HuH-7.5 (cell line): Measurements from ENCODE around the gene GRIK4.

Experiments used
- DNase-seq: peaks from one replicate; pipeline ENCODE4 v3.0.0; 2011; ENCODE audit warnings: low spot score

Gene GRIK4

DNA sequence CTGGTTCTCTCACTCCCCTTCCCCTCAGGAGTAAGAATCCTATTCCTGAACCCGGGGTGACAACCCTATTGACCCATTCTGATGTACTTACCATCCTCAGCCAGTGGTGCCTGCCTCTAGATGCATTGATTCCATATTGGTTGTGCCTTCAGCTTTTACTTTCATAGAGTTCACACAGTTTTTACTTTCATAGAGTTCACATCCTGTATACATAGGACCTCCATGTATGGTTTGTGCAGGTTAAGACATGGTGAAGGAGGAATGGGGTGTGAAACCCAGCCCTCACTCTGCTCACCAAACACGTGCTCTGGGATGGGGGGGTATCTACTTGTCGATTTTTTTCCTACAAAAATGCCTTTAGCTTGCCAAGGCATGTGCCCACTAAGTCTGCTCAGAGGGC lies 406.7 kb downstream of the GRIK4 start:
- no peak for DNase-seq

DNA sequence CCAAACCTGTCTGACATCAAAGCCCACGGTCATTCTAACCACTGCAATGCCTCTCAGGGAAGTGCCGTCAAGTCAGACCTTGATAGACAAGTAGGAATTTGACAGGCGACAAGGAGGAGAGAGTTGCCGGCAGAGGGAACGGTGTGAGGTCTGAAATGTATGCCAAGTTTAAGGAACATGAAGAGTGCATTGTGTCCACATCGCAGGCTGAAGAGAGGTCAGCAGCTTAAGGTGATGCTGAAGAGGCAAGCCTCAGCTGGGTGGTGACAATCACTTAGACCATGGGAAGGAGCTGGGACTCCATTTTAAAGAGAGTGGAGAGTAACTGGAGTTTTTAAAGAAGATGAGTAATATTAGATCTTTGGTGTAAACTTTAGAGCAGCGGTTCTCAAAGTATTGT lies 407.5 kb downstream of the GRIK4 start:
- DNase-seq: no peak

DNA sequence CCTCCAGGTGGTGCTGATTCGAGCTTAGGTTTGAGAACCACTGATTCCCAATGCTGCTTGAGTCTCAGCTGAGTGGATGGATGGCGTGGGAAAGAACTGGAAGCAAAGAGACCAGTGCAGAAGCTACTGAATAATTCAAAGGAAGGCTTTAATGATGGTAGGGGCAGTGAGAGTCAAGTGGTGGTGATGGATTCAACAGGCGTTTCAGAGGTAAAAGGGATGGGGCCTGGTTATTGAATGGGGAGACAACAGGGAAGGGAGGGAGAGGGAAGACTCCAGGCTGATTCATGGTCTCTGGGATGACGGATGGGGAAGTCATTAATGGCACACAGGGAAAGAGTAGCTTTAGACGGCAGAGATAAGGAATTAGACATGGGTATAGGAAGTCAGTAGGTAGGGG lies 408.0 kb downstream of the GRIK4 start:
- DNase-seq: no peak

DNA sequence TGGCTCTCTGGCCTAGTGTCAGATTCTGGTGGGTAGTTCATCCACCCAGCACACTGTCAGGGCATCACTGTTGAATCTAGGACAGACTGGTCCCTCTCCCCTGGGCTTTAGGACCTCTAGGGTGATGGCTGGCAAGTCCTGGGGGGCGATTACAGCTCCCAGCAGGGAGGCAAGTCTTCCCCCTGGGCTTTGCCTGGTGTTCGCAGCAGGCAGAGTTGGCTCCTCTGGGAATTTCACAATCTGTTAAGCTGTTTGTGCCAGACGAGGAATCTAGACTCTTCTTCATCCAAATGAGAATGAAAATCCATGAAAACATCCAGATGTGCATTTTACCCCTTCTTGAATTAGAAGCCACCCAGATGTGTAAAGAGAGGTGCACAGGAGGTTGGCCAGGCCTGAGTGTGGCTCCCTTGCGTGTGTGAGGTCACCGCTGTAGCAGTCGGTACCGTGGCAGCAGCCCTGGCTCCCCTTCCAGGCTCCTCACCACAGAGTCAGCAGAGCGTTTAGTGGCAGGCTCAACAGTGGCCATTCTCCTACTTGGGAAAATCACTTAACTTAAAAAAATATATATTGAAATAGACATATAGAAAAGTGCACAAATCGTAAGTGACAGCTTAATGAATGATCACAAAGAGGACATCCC lies 412.4 kb downstream of the GRIK4 start:
- no peak for DNase-seq

DNA sequence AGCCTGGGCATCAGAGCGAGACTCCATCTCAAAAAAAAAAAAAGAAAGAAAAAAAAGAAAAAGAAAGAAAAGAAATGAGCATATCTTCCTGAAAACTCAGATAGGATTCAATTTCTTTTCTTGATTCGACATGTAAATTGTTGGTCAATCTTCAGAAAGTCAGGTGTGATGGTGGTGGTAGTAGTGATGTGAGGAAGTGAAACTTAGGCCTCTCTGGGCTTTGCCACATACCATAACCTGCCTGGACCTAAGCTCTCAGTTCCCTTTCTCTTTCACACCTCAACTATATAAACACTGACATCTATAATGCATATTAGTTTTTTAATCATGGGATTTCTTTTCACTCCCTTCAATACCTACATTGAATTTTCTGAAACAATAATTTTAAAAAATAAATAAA lies 414.4 kb downstream of the GRIK4 start:
- no peak for DNase-seq

DNA sequence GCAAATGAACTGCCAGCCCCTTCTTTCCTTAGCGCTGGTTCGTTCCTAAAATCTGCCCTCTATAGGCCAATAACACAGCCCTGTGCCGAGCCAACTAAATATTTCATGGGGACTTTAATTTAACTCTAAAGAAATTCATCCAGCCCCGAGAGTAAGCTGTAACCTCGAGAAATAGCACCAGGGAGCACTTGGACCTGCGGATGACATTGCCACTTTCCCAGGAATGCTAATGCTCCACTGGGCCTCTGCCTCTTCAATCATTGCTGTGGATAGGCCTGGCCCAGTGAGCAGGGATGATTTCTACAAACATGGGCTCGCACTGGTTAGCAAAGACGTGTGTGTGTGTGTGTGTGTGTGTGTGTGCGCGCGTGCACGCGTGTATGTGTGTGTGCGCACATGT lies 417.1 kb downstream of the GRIK4 start:
- no peak for DNase-seq

DNA sequence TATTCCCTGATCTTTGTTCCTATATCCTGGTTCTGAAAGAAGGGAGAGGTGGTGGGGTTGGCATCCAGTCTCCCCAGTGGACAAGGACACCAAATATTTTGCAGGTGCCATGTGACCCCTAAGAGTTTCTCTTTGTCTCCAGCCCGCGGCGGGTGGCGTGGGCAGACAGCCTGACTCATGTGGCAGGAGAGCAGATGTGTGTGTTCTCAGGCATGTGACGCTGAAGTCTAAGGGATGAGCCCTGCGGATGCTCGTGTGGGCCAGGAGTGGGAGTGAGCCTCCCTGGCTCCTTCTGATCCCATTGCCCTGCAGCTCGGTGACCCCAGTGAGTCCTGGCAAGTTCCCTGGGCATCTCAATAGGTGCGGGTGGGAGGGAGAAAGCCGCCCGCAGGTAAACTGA lies 417.5 kb downstream of the GRIK4 start:
- DNase-seq: no peak

DNA sequence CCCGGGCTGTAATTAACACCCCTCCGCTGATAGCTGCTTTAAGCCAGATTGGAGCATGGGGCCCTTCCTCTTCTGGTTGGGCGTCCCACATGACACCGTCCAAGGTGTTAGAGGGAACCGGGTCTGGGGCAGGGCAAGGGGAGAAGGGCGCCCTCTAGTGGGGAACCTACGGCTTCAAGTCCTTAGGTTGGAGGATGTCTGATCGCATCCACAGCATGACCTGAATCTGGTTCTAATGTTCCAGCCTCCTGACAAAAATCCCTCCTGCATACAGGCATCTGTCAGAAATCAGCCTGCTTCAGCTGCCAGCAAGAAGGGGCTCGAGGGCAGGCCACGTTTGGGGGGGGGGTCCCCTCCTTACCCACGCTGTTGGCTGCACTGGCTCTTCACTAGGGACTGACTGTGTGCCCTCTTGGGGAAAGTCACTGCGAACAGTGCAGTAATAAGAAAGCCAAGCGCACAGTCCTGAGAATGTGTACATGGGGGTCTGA lies 418.2 kb downstream of the GRIK4 start:
- DNase-seq: peak; percentile 42

DNA sequence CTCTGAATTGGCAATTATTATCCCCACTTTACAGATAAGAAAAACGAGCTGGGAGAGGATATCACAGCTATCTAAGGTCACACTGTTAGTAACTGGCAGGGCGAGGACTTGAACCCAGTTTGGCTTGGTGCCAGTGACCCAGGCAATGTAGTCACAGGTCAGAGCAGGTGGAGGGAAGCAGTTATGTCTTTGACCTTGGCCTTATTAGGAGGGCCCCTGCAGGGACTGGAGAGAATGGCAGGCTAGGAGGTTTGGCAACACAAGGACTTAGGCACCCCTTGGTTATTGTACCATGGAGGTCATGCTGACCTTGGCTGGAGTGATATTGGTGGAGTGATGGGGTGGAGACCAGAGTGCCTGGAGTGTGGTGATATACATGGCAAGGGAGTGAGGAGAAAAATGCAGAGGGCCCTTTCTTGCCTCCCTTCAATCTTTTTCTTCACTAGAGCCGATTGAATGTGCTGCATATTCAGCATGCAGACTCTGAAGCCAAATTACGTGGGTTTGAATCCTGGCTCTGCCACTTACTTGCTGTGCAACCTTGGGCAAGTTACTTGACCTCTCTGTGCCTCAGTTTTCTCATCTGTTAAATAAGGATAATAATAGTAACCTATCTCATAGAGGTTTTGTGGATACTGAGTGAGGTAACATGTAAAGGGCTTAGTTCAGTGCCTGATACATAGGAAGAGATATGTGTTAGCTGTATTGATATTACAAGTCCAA lies 419.7 kb downstream of the GRIK4 start:
- no peak for DNase-seq

DNA sequence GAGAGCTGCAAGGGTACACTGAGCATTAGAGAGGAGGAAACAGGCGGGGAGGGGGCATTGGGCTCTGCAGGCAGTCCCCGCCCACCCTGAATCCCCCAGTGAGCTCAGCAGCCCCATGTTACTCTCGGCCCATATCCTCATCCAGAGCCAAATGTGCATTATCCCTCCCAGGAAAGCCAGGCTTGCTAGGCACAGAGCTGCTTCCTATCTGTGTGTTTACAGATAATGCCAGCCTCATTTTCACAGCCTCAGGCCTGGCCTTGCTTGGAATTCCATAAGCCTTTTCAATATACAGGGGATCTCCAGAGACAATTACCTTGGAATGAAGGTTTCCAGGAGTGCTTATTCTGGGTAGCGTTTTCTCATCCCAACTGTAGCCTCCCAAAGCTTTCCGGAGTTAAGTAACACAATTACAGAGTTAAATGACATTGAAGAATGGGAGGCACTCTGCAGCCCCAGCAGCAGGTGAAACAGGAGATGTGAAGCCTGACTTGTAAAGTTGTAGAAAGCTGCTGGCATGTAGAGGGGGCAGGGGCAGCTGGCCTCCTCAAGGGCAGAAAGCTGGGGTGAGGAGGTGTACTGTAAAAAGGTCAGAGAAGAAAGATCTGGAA lies 420.9 kb downstream of the GRIK4 start:
- DNase-seq: no peak

DNA sequence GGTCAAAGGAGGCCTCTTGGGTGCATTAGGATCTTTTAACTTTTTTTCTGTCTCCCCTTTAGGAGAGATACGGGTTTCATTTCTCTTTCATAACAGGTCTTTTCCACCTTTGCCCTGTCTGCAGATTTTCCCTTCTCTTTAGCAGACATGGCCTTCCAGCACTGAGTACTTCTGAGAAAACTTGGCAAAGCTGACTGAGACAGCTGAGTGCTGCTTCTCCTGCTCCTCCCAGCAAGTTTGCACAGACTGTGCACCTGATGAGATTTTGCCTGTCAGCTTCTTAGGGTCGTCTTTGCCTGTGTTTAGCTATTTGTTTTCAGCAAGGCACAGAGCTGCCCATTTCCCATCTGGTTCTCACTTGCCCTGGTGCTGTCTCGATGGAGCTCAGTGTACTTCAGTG lies 424.8 kb downstream of the GRIK4 start:
- DNase-seq: no peak

DNA sequence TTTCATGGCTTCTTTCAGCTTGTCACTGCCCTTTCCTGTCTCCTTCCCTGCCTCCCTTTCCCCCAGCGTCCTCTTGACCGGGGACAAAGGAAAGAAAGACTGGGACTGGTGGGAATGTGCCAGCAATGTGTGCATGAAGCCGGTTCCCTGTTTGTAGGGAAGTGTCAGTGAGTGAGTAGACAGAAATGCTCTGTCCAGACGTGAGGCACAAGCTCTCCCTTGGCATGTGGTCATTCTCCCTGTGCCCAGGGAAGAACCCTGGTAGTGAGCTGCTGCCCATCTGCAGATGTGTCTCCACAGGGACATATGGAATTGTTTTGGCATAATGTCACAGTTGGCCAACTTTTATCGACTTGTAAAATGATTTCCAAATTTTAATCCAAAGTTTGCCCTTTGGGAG lies 426.0 kb downstream of the GRIK4 start:
- no peak for DNase-seq

DNA sequence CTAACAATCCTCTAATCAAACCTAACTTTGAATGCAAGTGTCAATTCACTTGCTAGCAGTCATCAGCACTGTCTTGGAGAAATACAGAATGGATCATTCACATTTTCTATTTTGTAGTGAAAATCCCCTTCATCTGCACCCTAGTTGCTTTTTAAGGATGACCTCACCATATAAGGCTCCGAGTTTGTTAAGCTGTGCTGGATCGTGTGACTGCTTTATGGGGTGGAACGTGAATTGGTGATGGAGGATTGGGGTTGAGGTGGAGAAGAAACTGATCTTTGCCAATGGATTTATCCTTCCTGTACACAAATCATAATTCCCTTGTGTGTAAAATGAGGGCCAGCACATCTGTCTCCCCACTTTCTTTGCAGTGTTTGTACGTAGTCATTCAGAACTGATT lies 426.7 kb downstream of the GRIK4 start:
- DNase-seq: no peak

DNA sequence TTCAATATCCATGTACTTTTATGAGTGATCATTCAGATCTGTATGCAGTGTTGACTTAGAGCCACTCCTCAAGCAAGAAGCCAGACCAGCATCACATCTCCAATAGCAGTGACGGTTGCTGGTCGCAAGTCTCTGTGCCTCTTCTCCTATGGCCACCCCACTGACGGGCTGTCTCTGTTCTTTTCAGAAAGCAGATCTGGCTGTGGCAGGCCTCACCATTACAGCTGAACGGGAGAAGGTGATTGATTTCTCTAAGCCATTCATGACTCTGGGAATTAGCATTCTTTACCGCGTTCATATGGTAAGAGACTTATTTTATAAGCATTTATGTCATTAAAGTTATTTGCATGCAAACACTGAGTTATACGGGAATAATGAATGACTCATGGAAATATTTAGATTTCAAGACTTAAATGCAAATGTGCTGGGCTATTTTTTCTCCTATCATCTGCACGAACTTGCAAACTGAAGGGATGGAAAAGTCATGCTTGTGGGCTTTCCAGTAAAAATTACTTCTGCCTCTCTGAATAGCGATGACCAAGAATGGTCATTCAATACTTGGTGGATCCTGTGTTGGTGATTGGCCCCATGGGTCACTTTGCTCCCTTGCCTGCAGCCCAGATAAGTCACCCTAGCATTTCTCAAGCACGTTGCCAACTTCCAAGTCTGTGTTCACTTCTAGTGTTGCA lies 428.8 kb downstream of the GRIK4 start:
- no peak for DNase-seq

DNA sequence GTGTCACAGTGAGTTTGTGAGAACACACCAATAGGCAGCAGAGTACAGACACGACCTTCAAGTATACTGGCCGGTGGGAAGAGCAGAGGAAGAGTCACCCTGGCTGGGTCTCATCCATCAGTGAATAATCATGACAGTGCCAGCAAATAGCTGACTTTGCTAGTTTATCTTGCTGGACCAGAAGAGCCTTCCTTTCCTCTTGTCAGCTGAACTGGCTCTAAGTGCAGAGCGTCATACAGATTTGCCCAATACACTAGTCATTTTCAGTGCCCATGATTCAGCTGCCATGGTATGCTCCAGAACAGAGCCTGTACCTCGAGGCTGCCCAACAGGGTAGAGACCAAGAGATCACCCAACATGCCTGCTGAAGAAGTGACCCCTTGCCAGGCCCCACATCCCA lies 429.5 kb downstream of the GRIK4 start:
- no peak for DNase-seq

DNA sequence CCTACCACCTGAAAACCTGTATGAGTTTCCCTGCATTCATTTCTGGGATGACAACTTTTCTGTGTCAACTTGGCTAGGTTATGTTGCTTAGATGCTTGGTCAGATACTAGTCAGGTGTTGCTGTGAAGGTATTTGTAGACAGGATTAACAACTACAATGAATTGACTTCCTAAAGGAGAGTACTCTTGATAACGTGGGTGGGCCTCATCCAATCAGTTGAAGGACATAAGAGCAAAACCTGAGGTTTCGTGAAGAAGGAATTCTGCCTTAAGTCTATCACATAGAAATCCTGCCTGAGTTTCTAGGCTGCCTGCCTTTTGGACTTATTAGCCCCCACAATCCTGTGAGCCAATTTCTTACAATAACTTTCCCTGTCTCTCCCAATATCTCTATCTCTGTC lies 431.2 kb downstream of the GRIK4 start:
- no peak for DNase-seq

DNA sequence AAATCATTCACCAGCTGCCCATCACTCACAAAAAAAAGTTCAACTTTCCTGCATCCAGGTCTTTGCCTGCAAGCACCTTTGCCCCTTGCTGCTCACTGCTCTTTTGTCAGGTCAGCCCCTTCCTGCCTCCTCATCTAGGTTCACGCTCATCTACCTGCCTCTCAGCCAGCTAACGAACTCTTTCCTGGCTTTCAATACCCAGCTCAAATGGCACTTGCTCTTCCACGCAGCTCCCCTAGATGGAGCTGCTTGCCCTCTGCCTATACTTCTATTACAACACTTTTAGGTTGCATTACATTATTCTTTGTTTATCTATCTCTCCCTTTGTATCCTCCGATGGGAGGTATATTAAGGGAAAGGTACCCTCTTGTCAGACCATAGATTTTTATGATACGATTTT lies 433.5 kb downstream of the GRIK4 start:
- DNase-seq: no peak

DNA sequence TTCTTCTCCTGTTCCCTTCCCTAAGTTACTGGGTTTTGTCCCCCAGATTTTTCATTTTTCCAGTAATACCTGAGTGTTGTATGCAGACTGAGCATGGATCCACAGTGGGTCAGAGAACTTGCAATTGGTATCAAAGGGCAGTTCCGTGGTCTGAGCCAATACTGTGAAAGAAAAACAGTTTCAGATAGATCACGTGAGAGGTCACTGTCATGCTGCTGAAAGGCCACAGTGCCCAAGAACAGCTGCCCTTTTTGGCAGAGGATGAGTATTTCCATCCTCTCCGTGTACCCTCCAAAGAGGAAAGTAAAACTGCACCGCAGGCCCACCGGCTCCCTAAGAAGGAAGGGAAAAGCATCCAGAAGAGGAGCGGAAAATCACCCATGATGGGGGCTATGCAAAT lies 439.3 kb downstream of the GRIK4 start:
- DNase-seq: no peak

DNA sequence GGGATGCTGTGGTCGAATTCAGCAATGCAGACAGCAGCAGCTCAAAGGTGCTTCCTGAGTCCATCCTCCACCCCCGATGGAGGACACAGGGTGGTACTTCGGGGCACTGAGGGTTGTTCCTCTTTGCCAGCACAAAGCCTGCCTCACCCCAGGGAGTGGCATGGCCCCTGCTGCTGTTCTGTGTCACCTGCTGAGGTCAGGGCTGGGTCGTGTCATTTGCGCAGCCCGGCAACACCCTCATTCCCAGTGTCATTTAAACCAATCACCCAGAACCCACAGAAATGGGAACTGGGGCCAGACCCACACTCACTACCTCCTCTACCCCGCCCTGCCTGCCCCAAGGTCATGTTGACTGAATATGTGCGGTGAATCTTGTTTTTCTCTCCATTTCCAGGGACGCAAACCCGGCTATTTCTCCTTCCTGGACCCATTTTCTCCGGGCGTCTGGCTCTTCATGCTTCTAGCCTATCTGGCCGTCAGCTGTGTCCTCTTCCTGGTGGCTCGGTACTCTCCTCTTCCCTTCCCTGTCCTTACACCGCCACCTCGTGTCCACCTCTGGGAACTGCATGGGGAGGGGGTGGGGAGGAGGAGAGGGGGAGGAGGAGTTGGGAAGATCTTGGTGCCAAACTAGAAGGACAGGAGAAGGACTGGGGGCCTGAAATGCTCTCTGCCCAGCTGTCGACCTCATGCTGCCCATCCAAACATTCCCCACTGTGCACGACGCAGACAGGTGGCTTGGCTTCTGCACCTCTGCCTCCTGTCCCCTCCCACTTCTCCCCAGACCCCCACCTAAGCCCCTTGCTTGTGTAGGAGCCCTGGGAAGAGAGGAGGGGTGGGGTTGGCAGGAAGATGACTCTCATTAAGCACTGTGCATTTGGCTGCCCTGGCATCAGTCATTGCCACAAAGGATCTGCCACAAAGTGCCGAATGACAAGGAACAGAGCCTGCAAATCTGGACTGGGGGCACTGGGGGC lies 441.2 kb downstream of the GRIK4 start:
- peak; percentile 51 for DNase-seq

DNA sequence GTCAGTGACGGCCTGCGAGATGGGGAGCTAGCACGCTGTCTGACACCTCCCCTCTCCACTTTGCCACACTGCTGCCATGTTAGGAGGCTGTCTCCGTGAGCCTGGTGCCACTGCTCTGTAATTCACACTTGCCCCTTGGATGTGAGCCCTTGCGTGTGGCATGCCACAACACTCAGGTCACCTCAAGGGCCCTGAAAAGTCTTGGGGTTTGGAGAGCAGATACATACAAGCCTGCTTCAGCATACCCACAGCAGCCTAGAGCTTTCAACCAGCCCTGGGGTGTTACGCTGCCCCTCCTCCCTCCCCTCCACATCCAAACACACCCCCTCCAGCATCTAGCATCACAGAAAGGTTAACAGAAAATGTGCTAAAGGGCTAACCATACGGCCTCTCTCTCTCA lies 442.8 kb downstream of the GRIK4 start:
- DNase-seq: no peak

DNA sequence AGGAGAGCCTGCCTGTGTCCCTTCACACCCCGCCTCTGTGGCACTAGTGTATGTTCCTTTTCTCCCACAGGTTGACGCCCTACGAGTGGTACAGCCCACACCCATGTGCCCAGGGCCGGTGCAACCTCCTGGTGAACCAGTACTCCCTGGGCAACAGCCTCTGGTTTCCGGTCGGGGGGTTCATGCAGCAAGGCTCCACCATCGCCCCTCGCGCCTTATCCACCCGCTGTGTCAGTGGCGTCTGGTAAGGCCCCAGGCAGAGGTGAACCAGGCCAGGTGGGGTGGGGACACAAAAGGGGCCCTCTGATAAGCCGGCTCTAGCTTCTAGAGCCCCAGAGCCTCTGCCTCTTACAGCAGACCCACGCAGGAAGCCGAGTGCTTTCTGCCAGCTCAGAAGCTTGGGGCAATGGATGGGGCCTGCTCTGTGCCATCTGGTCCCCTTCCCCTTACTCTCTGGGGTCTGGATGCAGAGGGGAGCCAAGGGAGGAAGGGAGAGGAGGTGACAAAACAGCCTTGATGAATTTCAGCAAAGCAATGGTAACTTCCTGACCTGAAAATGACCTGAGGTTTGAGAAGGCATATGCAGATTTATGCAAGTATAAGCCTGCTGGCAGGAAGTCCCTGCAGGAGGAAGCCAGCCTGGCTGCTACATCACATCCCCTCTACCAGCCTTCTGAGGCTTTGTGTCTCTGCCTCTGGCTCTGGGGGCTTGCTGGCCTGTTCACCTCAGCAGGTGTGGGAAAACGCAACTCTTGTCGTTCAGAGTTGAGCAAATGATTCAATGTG lies 445.4 kb downstream of the GRIK4 start:
- no peak for DNase-seq
